GM18909 (cell line): ENCODE measurements around the gene RRAS.

Source experiments
- ATAC-seq: cut with Tn5 transposase; IDR thresholded peaks from one replicate; pipeline ENCODE4 v1.9.1; 2021; ENCODE audit warnings: mild to moderate bottlenecking; ENCODE audit not compliant: unreplicated experiment, poor library complexity

The RRAS gene

DNA sequence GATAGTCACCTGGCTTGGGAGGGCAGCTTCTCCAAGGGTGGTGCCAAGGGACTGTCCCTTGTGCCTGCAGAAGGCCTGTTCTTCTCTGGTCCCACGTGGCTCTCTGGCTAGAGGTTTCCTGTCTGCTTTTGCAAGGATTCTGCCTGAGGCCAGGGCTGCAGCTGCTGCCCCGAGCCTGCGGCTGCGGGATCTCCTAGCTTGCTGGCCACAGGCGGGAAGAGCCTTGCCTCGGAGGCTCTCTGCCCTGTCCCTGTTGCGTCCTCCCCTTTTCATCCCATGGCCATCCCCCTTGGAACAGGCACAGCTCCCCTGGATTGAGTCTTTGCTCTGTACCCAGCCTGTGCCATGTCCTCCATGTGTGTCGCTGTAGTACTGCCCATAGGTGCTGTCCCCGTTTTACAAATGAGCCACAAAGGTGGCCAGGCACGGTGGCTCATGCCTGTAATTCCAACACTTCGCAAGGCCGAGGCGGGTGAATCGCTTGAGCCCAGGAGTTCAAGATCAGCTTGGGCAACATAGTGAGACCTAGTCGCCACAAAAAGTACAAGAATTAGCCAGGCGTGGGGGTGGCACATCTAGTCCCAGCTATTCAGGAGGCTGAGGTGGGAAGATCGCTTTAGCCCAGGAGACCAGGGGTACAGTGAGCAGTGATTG is 16.6 kb upstream of the RRAS start:
- no peak for ATAC-seq

DNA sequence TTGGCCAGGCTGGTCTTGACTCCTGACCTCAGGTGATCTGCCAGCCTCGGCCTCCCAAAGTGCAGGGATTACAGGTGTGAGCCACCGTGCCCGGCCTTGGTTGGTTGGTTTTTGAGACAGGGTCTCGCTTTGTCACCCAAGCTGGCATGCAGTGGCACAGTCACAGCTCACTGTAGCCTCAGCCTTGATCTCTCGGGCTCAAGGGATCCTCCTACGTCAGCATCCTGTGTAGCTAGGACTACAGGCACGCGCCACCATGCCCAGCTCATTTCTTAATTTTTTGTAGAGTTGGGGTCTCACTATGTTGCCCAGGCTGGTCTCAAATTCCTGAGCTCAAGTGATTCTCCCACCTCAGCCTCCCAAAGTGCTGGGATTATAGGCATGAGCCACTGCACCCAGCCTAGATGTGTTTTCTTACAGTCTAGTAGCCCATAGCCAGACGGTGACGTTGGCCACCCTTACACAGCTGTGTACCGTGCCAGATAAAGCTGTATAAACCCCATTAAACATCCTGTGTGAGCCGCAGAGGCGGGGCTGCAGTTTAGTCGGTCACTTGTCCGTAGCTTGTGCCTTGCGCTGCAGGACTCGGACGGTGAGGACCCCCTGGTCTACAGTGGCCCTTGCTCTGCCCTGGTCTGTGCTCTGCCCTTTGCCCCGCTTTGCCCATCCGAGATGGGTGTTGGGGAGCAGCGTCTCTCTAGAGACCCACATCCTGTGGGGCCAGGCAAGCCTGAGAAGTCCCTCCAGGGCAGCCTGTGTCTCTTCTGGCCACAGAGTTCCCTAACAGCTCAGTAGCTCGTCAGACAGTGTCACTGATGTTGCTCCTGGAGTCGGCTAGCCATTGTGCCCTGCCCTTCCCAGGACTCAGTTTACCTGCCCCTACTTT is 15.9 kb upstream of the RRAS start:
- ATAC-seq = no peak

DNA sequence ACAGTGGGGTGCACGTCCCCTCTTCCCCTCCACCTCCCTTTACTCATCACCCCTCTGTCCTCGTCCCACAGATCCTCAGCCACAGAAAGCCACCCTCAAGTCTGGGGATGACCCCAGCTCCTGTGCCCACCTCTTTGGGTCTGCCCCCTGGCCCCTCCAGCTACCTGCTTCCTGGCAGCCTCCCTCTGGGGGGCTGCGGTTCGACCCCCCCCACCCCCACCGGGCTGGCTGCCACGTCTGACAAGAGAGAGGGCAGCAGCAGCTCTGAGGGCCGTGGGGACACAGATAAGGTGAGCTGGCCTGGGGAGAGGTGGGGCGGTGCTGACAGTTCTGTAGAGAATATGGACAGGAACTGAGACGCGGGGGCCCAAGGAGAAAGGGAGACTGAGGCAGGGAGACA is 14.6 kb upstream of the RRAS start:
- no peak for ATAC-seq

DNA sequence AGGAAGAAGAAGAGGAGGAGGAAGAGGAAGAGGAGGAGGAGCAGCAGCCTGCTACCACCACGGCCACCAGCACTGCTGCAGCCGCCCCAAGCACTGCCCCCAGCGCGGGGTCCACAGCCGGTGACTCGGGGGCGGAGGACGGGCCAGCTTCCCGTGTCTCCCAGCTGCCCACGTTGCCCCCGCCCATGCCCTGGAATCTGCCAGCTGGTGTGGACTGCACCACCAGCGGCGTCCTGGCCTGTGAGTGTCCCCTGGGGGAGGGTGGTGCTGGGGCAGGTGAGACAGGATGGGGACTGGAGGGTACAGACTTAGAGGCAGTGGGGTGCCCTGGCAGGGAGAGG is 13.5 kb upstream of the RRAS start:
- ATAC-seq = no peak

DNA sequence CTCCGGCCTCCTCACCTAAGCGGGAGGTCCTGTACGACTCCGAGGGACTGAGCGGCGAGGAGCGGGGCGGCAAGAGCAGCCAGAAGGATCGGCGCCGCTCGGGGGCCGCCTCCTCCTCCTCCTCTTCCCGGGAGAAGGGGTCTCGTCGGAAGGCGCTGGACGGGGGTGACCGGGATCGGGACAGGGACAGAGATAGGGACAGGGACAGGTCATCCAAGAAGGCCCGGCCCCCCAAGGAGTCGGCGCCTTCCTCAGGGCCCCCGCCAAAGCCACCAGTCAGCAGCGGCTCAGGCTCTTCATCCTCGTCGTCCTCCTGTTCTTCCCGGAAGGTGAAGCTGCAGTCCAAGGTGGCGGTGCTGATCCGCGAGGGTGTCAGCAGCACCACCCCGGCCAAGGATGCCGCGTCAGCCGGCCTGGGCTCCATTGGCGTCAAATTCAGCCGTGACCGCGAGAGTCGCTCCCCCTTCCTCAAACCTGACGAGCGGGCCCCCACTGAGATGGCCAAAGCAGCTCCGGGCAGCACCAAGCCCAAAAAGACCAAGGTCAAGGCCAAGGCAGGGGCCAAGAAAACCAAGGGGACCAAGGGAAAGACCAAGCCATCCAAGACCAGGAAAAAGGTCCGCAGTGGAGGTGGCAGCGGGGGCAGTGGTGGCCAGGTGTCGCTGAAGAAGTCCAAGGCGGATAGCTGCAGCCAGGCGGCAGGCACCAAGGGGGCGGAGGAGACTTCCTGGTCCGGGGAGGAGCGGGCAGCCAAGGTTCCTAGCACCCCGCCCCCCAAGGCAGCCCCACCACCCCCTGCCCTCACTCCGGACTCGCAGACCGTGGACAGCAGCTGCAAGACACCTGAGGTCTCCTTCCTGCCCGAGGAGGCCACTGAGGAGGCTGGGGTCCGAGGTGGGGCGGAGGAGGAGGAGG is 12.9 kb upstream of the RRAS start:
- no peak for ATAC-seq

DNA sequence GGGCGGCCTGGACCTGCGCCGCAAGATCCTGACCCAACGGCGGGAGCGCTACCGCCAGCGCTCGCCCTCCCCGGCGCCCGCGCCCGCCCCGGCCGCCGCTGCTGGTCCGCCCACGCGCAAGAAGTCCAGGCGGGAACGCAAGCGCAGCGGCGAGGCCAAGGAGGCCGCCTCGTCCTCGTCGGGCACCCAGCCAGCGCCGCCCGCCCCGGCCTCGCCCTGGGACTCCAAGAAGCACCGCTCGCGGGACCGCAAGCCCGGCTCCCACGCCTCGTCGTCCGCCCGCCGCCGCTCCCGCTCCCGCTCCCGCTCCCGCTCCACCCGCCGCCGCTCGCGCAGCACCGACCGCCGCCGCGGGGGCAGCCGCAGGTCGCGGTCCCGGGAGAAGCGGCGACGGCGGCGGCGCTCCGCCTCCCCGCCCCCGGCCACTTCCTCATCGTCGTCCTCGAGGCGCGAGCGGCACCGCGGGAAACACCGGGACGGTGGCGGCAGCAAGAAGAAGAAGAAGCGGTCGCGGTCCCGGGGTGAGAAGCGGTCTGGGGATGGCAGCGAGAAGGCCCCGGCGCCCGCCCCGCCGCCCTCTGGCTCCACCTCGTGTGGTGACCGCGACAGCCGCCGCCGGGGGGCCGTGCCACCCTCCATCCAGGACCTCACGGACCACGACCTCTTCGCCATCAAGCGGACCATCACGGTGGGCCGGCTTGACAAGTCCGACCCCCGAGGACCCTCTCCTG is 12.0 kb upstream of the RRAS start:
- no peak for ATAC-seq

DNA sequence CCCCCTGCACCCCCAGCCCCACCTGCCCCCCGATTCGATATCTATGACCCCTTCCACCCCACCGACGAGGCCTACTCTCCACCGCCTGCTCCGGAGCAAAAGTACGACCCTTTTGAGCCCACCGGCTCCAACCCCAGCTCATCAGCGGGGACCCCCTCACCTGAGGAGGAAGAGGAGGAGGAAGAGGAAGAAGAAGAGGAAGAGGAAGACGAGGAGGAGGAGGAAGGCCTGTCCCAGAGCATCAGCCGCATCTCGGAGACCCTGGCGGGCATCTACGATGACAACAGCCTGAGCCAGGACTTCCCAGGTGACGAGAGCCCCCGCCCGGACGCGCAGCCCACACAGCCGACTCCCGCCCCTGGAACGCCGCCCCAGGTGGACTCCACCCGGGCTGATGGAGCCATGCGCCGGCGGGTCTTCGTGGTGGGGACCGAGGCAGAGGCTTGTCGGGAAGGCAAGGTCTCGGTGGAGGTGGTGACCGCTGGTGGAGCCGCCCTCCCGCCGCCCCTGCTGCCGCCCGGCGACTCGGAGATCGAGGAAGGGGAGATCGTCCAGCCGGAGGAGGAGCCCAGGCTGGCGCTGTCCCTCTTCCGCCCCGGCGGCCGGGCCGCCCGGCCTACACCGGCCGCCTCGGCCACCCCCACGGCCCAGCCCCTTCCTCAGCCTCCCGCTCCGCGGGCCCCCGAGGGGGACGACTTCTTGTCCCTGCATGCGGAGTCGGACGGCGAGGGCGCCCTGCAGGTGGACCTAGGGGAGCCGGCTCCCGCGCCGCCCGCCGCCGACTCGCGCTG is 11.3 kb upstream of the RRAS start:
- ATAC-seq = no peak

DNA sequence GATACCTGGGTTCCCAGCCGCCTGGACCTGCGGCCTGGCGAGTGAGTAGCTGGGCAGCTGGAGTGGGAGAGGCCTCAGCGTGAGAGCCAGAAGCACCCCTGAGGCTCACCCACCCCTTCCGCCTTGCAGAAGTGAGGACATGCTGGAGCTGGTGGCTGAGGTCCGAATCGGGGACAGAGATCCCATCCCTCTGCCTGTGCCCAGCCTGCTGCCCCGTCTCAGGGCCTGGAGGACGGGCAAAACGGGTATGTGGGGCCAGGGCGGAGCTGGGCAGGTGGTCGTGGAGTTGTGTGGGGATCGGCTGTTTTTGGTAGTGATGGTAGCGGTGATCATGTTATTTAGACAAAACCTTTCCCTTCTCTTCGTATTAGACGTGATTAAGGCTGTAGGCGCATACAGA is 6.6 kb upstream of the RRAS start:
- no peak for ATAC-seq

DNA sequence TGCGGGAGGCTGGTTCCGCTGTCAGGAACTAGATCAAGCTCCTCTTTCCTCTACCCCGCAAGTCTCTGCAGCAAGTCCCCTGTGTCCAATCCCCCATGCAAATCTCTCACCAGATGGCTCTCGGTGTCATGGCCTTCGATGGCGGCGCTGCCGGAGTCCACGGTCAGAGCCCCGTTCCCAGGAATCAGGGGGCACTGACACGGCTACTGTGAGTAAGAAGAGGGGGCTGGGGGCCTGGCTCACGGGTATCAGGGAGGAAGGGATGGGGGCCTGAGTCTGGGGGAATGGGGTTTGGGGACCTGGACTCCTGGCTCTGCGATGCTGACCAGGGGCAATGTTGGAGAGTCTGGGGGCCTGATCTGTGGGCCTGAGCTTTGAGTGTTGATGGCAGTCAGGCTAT is 6.1 kb upstream of the RRAS start:
- no peak for ATAC-seq

DNA sequence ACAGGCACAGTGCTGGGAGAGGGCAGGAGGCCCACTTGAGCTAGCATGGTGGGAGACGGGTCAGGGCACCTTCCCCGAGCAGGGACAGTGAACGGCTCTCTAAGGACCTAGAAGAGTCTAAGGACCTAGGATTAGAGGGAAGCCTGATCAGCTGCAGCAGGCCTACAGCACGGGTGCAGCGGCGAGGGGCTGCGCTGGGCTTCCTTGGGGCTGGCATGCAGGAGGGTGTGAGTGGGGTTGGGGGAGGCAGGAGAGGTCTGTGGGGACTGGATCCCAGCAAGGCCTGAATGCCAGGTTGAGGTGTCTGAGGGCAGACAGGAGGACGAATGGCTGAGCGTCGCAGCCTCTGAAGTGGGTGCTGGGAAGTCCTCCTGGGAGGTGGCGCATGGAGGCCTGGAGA is 5.6 kb upstream of the RRAS start:
- ATAC-seq = no peak

DNA sequence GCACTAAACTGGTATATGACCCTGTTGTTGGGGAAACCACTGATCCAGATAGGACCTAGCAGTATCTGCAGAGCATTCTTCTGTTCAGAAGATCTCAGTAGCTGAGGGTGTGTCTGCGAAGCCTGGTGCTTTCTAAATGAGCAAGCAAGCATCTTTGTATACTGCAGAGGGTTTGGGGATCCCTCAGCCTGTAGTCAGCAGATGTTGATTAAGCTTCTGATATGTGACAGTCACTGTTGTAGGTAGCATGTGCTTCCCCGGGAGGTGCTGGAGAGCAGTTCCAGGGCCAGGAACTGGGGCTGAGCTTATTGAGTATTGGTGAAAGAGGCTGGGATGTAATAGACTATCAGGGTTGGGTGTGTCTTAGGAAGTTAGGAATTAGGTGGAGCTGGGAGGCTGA is 3.5 kb upstream of the RRAS start:
- no peak for ATAC-seq

DNA sequence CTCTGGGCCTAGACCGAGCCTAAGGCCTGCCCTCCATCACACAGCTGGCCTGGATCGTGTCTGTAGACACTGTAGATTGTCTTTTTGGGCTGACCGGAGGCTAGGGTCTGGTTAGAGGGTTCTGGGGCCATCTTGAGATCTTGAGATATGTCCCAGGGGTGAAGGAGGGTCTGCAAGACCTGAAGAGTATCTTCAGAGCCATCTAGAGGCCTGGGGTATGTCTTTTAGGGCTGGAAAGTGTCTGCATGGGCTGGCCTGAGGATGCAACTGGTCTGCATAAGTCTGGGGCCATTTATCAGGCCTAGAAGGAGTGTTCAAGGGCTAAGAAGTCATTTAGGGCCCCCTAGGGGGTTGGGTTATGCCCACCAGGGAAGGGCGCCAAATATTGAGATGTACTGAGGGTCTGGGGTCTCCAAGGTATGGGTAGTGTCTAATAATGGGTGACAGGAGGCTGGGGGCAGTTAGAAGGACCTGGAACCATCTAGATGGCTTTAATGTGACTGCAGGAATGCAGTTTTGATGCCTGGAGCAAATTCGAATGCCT is 2.6 kb upstream of the RRAS start:
- ATAC-seq = no peak

DNA sequence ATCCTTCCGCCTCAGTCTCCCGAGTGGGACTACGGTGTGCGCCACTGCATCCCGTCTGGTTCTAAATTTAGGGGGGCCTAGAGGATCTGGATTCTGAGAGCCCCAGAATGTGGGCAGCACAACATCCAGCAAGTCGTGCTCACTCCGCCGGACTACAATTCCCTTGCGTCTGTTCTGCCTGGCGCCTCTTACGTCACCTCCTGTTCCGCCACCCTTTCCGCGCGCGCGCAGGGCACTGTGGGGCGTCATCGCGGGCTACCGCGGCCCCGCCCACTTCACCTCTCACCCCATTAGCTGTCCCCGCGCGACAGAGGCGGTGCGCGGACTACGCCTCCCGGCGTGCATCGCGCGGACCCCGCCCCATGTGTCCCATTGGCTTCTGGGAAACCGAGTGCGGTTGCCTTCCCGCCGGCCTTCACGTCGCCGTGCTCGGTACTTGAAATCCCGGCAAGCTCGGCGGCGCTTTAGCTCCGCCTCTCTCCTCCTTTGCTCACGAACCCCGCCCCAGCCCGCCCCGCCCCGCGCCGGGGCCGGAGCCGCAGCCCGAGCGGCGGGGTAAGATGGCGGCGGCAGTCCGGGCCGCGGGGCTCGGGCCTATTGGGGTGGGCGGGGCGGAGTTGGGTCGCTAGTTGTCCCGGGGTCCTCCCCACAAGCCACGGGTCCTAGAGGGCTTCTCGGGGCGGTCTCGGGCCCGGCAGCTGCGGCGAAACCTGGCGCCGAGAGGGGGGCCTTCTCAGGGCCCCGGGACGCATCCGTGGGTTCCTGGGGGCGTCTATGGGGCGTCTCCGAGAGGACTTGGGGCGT is 1.9 kb upstream of the RRAS start, which contains the start of gene SCAF1:
SCAF1 (plus strand) TSS at position 522 of the 804 bp plus-strand sequence. CDS start 2,818 bp downstream, outside the sequence.
- peak; percentile 60 for ATAC-seq

DNA sequence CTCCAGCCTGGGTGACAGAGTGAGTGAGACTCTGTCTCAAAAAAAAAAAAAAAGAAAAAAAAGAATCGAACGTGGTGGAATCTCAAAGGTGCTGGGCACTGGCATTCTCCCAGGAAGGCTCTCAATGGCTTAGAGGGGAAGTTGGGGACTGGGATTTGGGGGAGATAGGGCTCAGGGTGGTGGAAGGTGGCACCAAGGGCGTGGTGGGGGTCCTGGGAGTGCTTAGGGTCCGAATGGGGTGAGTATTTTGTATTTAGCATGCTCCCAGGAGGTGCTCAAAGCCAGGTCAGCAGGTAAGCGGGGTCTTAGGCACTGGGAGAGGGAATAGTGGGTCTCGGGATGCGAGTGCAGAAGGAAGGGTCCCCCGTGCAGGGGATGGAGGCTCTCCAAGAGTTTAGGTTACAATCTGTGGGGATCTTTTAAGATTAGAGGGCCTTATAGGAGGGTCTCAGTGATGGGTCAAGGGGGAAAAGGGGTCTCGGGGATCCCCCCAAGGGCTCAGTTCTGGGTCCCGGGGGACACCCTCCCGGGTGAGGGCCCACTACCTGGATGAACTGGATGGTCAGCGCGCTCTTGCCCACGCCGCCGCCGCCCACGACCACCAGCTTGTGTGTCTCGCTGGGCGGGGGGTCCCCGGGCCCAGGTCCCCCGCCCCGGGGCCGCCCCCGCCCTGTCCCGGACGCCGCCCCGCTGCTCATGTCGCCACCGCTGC is 386 bp downstream of the RRAS start:
- no peak for ATAC-seq

DNA sequence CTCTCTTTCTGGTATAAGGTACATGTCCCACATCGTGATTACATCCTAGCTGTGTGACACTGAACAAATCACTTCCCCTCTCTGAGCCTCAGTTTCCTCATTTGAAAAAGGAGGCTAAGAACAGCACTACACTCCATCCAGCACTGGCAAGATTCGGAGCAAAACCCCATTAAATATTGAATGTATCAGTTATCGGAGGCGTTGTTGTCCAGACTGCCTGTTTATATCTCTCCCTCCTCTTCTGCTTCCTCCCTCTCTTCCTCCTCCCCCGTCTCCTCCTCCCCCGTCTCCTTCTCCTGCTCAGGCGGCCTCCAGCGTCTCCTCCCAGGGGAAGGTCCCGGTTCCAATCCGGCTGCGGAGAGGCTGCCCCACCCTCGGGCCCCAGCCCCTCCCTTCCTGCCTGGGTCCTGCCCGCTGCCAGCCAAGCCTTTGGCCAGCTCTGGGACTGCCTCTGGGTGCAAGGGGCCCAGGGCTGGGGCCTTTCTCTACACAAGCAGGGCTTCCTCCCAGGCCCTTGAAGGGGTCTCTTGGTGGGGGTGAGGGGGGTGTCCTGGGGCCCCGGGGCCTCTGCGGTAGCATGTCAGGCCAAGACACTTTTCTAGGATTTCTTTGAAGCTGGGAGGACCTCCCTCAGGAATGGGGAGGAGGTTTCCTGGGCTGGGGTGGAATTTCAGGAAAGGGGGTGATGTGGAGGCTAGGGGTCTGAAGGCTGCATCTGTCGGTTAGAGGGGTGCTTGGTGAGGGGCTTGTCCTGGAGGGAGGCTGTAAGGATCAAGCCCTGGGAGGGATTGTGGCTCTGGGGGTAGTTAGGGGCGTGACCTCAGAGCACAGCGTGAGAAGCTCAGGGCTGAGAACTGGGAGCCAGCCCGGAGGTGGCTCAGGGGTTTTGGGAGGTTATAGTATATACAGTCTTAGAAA is 1.9 kb downstream of the RRAS start:
- no peak for ATAC-seq

DNA sequence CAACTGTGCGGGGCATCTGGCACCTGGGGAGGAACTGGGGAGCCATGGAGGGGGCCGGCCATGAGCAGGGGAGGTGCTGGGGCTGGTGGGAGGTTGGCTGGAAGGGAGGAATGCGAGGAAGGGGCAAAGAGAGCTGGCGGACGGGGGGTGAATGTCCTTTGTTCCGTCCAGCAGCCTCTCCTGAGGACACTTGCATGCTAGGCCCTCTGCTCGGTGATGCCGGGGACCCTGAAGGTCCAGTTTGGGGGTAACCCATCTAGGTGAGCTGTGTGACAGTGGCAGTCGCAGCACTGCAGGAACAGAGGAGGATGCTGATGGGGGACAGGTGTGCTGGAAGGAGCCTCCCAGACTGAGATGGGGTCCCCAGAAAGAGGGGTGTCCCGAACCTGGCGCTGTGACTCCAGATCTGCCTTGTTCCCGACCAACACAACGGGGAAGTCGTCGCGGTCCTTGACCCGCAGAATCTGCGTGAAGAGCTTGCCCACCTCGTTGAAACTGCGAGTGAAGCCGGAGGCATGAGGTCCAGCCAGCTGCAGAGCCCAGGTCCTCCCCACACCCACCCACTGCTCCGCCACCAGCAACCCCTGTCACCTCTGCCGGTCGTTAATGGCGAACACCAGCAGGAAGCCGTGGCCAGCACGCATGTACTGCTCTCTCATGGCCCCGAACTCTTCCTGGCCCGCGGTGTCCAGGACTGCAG is 3.6 kb downstream of the RRAS start:
- no peak for ATAC-seq
